GM23338 (cell line): ENCODE measurements around the gene CORO1C. TPM values are rescaled to one million over a fixed set of nuclear protein-coding genes. Genes with fewer than 3 reads are reported as not detected.

Experiments used
- ATAC-seq: fragments of 200-7000 bp; cut with Tn5 transposase; 3 replicates; pipeline ENCODE4 v1.9.1; 2020
- DNase-seq: peaks from one replicate; pipeline ENCODE4 v3.0.0-alpha.2; 2015; ENCODE audit warnings: low spot score
- H2AFZ ChIP-seq: fragments of 200-600 bp; sonication (generic); 2 replicates; pipeline ENCODE4 v1.8.0; 2016; ENCODE audit warnings: antibody characterized with exemption, mild to moderate bottlenecking, moderate library complexity
- H3F3A ChIP-seq: fragments of 200-600 bp; sonication (generic); replicated peaks from 2 replicates; pipeline ENCODE4 v1.8.0; 2017; ENCODE audit warnings: antibody characterized with exemption, mixed run types, low read depth
- H3K27ac ChIP-seq: fragments of 200-600 bp; sonication (generic); 2 replicates; pipeline ENCODE4 v1.6.1; 2016; ENCODE audit warnings: low read depth
- H3K27me3 ChIP-seq: fragments of 200-600 bp; sonication (generic); 2 replicates; pipeline ENCODE4 v1.8.0; 2016; ENCODE audit warnings: mild to moderate bottlenecking, mixed run types, moderate library complexity; ENCODE audit not compliant: insufficient read depth
- H3K36me3 ChIP-seq: fragments of 200-600 bp; sonication (generic); 2 replicates; pipeline ENCODE4 v1.8.0; 2016; ENCODE audit warnings: mild to moderate bottlenecking; ENCODE audit not compliant: insufficient read depth
- H3K4me1 ChIP-seq: fragments of 200-600 bp; sonication (generic); 2 replicates; pipeline ENCODE4 v1.8.0; 2016; ENCODE audit warnings: mild to moderate bottlenecking, moderate library complexity; ENCODE audit not compliant: insufficient read depth
- H3K4me2 ChIP-seq: fragments of 200-600 bp; sonication (generic); 2 replicates; pipeline ENCODE4 v1.7.1; 2017; ENCODE audit warnings: mixed run types
- H3K4me3 ChIP-seq: fragments of 200-600 bp; sonication (generic); 2 replicates; pipeline ENCODE4 v1.6.1; 2016; ENCODE audit warnings: mixed run types
- H3K79me2 ChIP-seq: fragments of 200-600 bp; sonication (generic); replicated peaks from 2 replicates; pipeline ENCODE4 v1.8.0; 2017; ENCODE audit warnings: mild to moderate bottlenecking; ENCODE audit not compliant: insufficient read depth
- H3K9me2 ChIP-seq: fragments of 200-600 bp; sonication (generic); 2 replicates; pipeline ENCODE4 v1.8.0; 2017; ENCODE audit not compliant: insufficient read depth
- H4K20me1 ChIP-seq: fragments of 200-600 bp; sonication (generic); replicated peaks from 2 replicates; pipeline ENCODE4 v1.8.0; 2017; ENCODE audit warnings: mild to moderate bottlenecking; ENCODE audit not compliant: insufficient read depth
- H3K27ac Mint-ChIP-seq: 2 replicates; pipeline ENCODE4 v1.8.0; 2020; ENCODE audit warnings: inconsistent platforms, mild to moderate bottlenecking, moderate library complexity, mixed read lengths
- H3K27me3 Mint-ChIP-seq: 3 replicates; pipeline ENCODE4 v1.8.0; 2022; ENCODE audit warnings: low read depth, mild to moderate bottlenecking, moderate library complexity, mixed read lengths, inconsistent platforms; ENCODE audit not compliant: insufficient read depth, poor library complexity
- H3K36me3 Mint-ChIP-seq: 3 replicates; pipeline ENCODE4 v1.8.0; 2021; ENCODE audit warnings: low read depth, mild to moderate bottlenecking, inconsistent platforms, moderate library complexity, mixed read lengths
- H3K4me1 Mint-ChIP-seq: 3 replicates; pipeline ENCODE4 v1.8.0; 2020; ENCODE audit warnings: mild to moderate bottlenecking, inconsistent platforms, mixed read lengths
- H3K4me3 Mint-ChIP-seq: 3 replicates; pipeline ENCODE4 v1.8.0; 2021; ENCODE audit warnings: moderate library complexity, mild to moderate bottlenecking, inconsistent platforms, mixed read lengths
- H3K9me3 Mint-ChIP-seq: 3 replicates; pipeline ENCODE4 v1.8.0; 2020; ENCODE audit warnings: moderate library complexity, mild to moderate bottlenecking, inconsistent platforms, mixed read lengths
- CREB1 ChIP-seq: fragments of 250-450 bp; sonication (Bioruptor Pico); IDR thresholded peaks from 2 replicates; pipeline ENCODE4 v1.5.0; 2020; ENCODE audit warnings: low read depth, mild to moderate bottlenecking, moderate library complexity
- EZH2 ChIP-seq: fragments of 200-600 bp; sonication (generic); IDR thresholded peaks from one replicate; pipeline ENCODE4 v1.8.0; 2017; ENCODE audit warnings: antibody characterized with exemption, mild to moderate bottlenecking, low read depth; ENCODE audit not compliant: unreplicated experiment
- EZH2phosphoT487 ChIP-seq: fragments of 200-600 bp; sonication (generic); IDR thresholded peaks from one replicate; pipeline ENCODE4 v1.8.1; 2018; ENCODE audit warnings: antibody characterized with exemption; ENCODE audit not compliant: unreplicated experiment
- JUNB ChIP-seq: IDR thresholded peaks from one replicate; pipeline ENCODE4 v1.6.1; 2016; ENCODE audit warnings: antibody characterized with exemption; ENCODE audit not compliant: unreplicated experiment
- NANOG ChIP-seq: IDR thresholded peaks from 2 replicates; pipeline ENCODE4 v1.6.1; 2016; ENCODE audit warnings: antibody characterized with exemption, borderline replicate concordance
- POLR2AphosphoS5 ChIP-seq: IDR thresholded peaks from 2 replicates; pipeline ENCODE4 v1.6.1; 2016; ENCODE audit warnings: antibody characterized with exemption, low read depth
- STAT1 ChIP-seq: IDR thresholded peaks from one replicate; pipeline ENCODE4 v1.6.1; 2016; ENCODE audit warnings: antibody characterized with exemption; ENCODE audit not compliant: unreplicated experiment
- ZNF114 ChIP-seq: fragments of 250-450 bp; sonication (Bioruptor Pico); IDR thresholded peaks from 2 replicates; pipeline ENCODE4 v1.5.0; 2020; ENCODE audit warnings: mild to moderate bottlenecking, moderate library complexity
- ZNF331 ChIP-seq: fragments of 250-450 bp; sonication (Bioruptor Pico); IDR thresholded peaks from 2 replicates; pipeline ENCODE4 v1.5.0; 2020; ENCODE audit warnings: low read depth, mild to moderate bottlenecking, moderate library complexity
- ZNF462 ChIP-seq: fragments of 250-450 bp; sonication (Bioruptor Pico); IDR thresholded peaks from 2 replicates; pipeline ENCODE4 v1.5.0; 2020; ENCODE audit warnings: mild to moderate bottlenecking, moderate library complexity
- polyA plus RNA-seq: library from polyadenylated mRNA; unstranded; fragments of >200 nt; fragmentation: Nextera tagmentation; extraction: Ambion mirVana; gene quantifications from 2 replicates; pipeline ENCODE4 v1.2.1, GENCODE V29; 2016
- total RNA-seq: library from RNA; depleted of rRNA; stranded (reverse); fragments of >200 nt; shearing (Covaris generic); gene quantifications from 2 replicates; pipeline ENCODE4 v1.2.3, GENCODE V29; 2014
- TF ChIP-seq, protein P1 (sequence below): IDR thresholded peaks from one replicate; pipeline ENCODE4 v1.6.1; 2018; ENCODE audit warnings: antibody characterized with exemption; ENCODE audit not compliant: unreplicated experiment
- TF ChIP-seq, protein P2 (sequence below), 2 experiments: fragments of 200-600 bp in 1 of 2; sonication (generic) in 1 of 2; conservative IDR thresholded peaks; 2 replicates each; pipeline versions ENCODE4 v1.5.1 to v1.6.1; 2016 to 2017; ENCODE audit warnings: antibody characterized with exemption in 2 of 2, low read depth in 2 of 2, mild to moderate bottlenecking in 2 of 2, moderate library complexity in 1 of 2
- TF ChIP-seq, protein P3 (sequence below): IDR thresholded peaks from 2 replicates; pipeline ENCODE4 v1.6.1; 2016; ENCODE audit warnings: antibody characterized with exemption

CORO1C gene
- total and polyA plus RNA-seq, 2 experiments from 2014 or later: 59.2 to 89.5 TPM

DNA sequence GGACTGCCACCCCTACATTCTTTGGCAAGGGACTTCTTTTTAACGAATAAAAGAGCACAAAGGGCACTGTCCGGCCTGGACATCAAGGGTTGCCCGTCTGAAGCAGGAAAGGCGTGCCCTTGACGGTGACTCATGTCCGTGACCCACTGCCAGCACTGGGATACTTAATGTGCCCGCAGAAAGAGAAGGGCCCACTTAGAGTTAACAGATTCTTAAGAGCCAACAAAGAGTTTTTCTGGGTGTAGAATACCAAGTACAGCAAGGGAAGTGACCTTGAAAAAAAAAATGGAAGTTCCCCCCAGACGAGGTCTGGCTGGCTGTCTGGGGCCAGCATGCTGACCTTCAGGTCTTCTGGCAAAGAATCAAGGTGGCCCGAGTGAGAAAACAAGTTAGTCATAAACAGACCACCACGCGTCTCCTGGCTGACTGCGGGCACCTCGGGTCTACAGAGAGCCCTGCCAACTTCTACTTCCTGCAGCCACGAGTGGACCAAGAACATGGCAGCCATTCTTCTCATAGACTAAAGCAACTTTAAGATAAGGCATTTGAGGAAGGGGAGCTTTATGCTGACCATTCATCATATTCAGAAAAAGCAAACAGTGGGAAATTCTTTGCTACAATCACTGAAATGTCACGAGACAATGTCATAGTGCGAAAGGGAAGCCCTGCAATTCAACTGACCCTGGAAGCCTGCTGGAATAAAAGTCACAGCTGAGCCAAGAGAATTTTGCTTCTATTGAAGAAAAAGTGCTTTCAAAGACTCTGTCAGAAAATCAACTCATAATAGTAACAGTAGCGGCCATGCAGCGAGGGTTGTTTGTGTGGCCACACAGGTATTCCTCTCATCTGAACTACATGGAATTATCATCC lies 87.1 kb downstream of the CORO1C start:
- Histone ChIP-seq H3K27ac (no peak overlapping the region), H3F3A (0 out of 2 replicates have a peak, but pooled peaks cover 5% of the 10 kb centered on the region), H3K36me3 (0 out of 2 replicates have a peak, but pooled peaks cover 5% of the 10 kb centered on the region), H3K27me3 (no peaks in the 10 kb centered on the region), H2AFZ (no peak overlapping the region), H3K79me2 (no peaks in the 10 kb centered on the region), H3K4me1 (peaks cover 4% of the 10 kb centered on the region; the same call in 1 of the 2 replicates), H3K4me2 (no peak overlapping the region), H3K9me2 (peaks cover 4% of the 10 kb centered on the region; the same call in 1 of the 2 replicates), H4K20me1 (no peaks in the 10 kb centered on the region), H3K4me3 (no peak overlapping the region)
- Mint-ChIP-seq H3K9me3 (no peaks in the 10 kb centered on the region), H3K27me3 (peaks cover 4% of the 10 kb centered on the region), H3K4me1 (peaks cover 20% of the 10 kb centered on the region), H3K4me3 (no peak overlapping the region), H3K36me3 (peaks cover 21% of the 10 kb centered on the region), H3K27ac (no peak overlapping the region)
- DNase-seq (no peak), ATAC-seq (no peak)
- no peak for TF ChIP-seq CREB1 (CRISPR knock-in tag)
- no peak for TF ChIP-seq ZNF331 (CRISPR knock-in tag)
- no peak for TF ChIP-seq JUNB
- no peak for TF ChIP-seq EZH2
- TF ChIP-seq, protein P1, sequence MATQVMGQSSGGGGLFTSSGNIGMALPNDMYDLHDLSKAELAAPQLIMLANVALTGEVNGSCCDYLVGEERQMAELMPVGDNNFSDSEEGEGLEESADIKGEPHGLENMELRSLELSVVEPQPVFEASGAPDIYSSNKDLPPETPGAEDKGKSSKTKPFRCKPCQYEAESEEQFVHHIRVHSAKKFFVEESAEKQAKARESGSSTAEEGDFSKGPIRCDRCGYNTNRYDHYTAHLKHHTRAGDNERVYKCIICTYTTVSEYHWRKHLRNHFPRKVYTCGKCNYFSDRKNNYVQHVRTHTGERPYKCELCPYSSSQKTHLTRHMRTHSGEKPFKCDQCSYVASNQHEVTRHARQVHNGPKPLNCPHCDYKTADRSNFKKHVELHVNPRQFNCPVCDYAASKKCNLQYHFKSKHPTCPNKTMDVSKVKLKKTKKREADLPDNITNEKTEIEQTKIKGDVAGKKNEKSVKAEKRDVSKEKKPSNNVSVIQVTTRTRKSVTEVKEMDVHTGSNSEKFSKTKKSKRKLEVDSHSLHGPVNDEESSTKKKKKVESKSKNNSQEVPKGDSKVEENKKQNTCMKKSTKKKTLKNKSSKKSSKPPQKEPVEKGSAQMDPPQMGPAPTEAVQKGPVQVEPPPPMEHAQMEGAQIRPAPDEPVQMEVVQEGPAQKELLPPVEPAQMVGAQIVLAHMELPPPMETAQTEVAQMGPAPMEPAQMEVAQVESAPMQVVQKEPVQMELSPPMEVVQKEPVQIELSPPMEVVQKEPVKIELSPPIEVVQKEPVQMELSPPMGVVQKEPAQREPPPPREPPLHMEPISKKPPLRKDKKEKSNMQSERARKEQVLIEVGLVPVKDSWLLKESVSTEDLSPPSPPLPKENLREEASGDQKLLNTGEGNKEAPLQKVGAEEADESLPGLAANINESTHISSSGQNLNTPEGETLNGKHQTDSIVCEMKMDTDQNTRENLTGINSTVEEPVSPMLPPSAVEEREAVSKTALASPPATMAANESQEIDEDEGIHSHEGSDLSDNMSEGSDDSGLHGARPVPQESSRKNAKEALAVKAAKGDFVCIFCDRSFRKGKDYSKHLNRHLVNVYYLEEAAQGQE: no peak
- TF ChIP-seq, protein P2, sequence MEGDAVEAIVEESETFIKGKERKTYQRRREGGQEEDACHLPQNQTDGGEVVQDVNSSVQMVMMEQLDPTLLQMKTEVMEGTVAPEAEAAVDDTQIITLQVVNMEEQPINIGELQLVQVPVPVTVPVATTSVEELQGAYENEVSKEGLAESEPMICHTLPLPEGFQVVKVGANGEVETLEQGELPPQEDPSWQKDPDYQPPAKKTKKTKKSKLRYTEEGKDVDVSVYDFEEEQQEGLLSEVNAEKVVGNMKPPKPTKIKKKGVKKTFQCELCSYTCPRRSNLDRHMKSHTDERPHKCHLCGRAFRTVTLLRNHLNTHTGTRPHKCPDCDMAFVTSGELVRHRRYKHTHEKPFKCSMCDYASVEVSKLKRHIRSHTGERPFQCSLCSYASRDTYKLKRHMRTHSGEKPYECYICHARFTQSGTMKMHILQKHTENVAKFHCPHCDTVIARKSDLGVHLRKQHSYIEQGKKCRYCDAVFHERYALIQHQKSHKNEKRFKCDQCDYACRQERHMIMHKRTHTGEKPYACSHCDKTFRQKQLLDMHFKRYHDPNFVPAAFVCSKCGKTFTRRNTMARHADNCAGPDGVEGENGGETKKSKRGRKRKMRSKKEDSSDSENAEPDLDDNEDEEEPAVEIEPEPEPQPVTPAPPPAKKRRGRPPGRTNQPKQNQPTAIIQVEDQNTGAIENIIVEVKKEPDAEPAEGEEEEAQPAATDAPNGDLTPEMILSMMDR (conservative IDR thresholded peaks at IDR 0.05; ENCODE audit: low read depth in 2 of 2): no peak
- no peak for TF ChIP-seq NANOG
- TF ChIP-seq EZH2phosphoT487: no peak
- no peak for TF ChIP-seq ZNF114 (CRISPR knock-in tag)
- no peak for TF ChIP-seq POLR2AphosphoS5
- TF ChIP-seq STAT1: no peak
- TF ChIP-seq, protein P3, sequence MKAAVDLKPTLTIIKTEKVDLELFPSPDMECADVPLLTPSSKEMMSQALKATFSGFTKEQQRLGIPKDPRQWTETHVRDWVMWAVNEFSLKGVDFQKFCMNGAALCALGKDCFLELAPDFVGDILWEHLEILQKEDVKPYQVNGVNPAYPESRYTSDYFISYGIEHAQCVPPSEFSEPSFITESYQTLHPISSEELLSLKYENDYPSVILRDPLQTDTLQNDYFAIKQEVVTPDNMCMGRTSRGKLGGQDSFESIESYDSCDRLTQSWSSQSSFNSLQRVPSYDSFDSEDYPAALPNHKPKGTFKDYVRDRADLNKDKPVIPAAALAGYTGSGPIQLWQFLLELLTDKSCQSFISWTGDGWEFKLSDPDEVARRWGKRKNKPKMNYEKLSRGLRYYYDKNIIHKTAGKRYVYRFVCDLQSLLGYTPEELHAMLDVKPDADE: no peak
- TF ChIP-seq ZNF462 (CRISPR knock-in tag): no peak
